22Rv1 (cell line): ENCODE data around the gene RHAG.

Experiments
- CTCF ChIP-seq: fragments of 450-650 bp; IDR thresholded peaks from 2 replicates; pipeline ENCODE4 v1.5.1; 2017; ENCODE audit warnings: mild to moderate bottlenecking
- ZFX ChIP-seq: fragments of 450-650 bp; IDR thresholded peaks from 2 replicates; pipeline ENCODE4 v1.6.1; 2017; ENCODE audit warnings: antibody characterized with exemption, borderline replicate concordance

- TF ChIP-seq CTCF = no peak
- no peak for TF ChIP-seq ZFX
These were observed 9.8 kb downstream of the RHAG start for GRCh38 chr6:49626811-49627210.
